Neural cell (in vitro differentiated cells): ENCODE measurements around the gene COL27A1. TPM values are rescaled to one million over a fixed set of nuclear protein-coding genes. Genes with fewer than 3 reads are reported as not detected.

ENCODE experiments used
- H2AFZ ChIP-seq: fragments of 200-600, 300-800 bp; sonication (generic), shearing (Covaris generic); 2 replicates; pipeline ENCODE4 v1.6.0; 2014; ENCODE audit warnings: low read depth, mild to moderate bottlenecking, antibody characterized with exemption, low read length, moderate library complexity
- H3F3A ChIP-seq: fragments of 200-600 bp; shearing (Covaris generic); 2 replicates; pipeline ENCODE4 v1.6.1; 2016; ENCODE audit warnings: mild to moderate bottlenecking, moderate library complexity, mixed read lengths, antibody characterized with exemption, low read length; ENCODE audit not compliant: insufficient read depth, poor library complexity, severe bottlenecking
- H3K27ac ChIP-seq: fragments of 200-600, 300-800 bp; sonication (generic), shearing (Covaris generic); 2 replicates; pipeline ENCODE4 v1.5.1; 2014; ENCODE audit warnings: mild to moderate bottlenecking, low read length, moderate library complexity
- H3K27me3 ChIP-seq: fragments of 300-800, 200-600 bp; sonication (generic), shearing (Covaris generic); 2 replicates; pipeline ENCODE4 v1.6.0; 2014; ENCODE audit warnings: mild to moderate bottlenecking, low read depth, low read length, moderate library complexity; ENCODE audit not compliant: insufficient read depth
- H3K36me3 ChIP-seq: fragments of 300-800, 200-600 bp; sonication (generic), shearing (Covaris generic); 2 replicates; pipeline ENCODE4 v1.5.1; 2014; ENCODE audit warnings: mild to moderate bottlenecking, antibody characterized with exemption, low read length, moderate library complexity; ENCODE audit not compliant: insufficient read depth
- H3K4me2 ChIP-seq: fragments of 300-800, 200-600 bp; sonication (generic), shearing (Covaris generic); 2 replicates; pipeline ENCODE4 v1.6.0; 2014; ENCODE audit warnings: mild to moderate bottlenecking, low read length
- H3K4me3 ChIP-seq: fragments of 300-800, 200-600 bp; sonication (generic), shearing (Covaris generic); 2 replicates; pipeline ENCODE4 v1.5.1; 2014; ENCODE audit warnings: mild to moderate bottlenecking, low read length, moderate library complexity
- H3K79me2 ChIP-seq: fragments of 200-600 bp; shearing (Covaris generic); replicated peaks from 2 replicates; pipeline ENCODE4 v1.6.0; 2014; ENCODE audit warnings: mild to moderate bottlenecking, low read length, moderate library complexity; ENCODE audit not compliant: insufficient read depth
- H3K9ac ChIP-seq: fragments of 300-800, 200-600 bp; sonication (generic), shearing (Covaris generic); 2 replicates; pipeline ENCODE4 v1.6.1; 2016; ENCODE audit warnings: mild to moderate bottlenecking, low read length, mixed read lengths
- H3K9me2 ChIP-seq: fragments of 200-600 bp; shearing (Covaris generic); 2 replicates; pipeline ENCODE4 v1.6.1; 2016; ENCODE audit warnings: mild to moderate bottlenecking, low read length, mixed read lengths; ENCODE audit not compliant: insufficient read depth
- H3K9me3 ChIP-seq: fragments of 200-600, 300-800 bp; sonication (generic), shearing (Covaris generic); 2 replicates; pipeline ENCODE4 v1.6.1; 2016; ENCODE audit warnings: mild to moderate bottlenecking, mixed run types, low read length, moderate library complexity, mixed read lengths
- H4K20me1 ChIP-seq: fragments of 200-600 bp; shearing (Covaris generic); 2 replicates; pipeline ENCODE4 v1.6.1; 2016; ENCODE audit warnings: mild to moderate bottlenecking, mixed run types; ENCODE audit not compliant: insufficient read depth
- EP300 ChIP-seq: fragments of 450-650 bp; conservative IDR thresholded peaks from 2 replicates; pipeline ENCODE4 v1.6.1; 2014; ENCODE audit warnings: antibody characterized with exemption, mild to moderate bottlenecking, moderate library complexity; ENCODE audit not compliant: poor library complexity, severe bottlenecking
- EZH2 ChIP-seq: fragments of 200-600, 300-800 bp; shearing (Covaris generic), sonication (generic); IDR thresholded peaks from 2 replicates; pipeline ENCODE4 v1.6.1; 2014; ENCODE audit warnings: antibody characterized with exemption, low read length, borderline replicate concordance, mild to moderate bottlenecking; ENCODE audit not compliant: insufficient read depth, poor library complexity, severe bottlenecking
- MXI1 ChIP-seq: fragments of 450-650 bp; conservative IDR thresholded peaks from 2 replicates; pipeline ENCODE4 v1.6.1; 2014; ENCODE audit warnings: antibody characterized with exemption, mild to moderate bottlenecking; ENCODE audit not compliant: poor library complexity, severe bottlenecking
- POLR2AphosphoS5 ChIP-seq: IDR thresholded peaks from 2 replicates; pipeline ENCODE4 v1.6.1; 2012
- RAD21 ChIP-seq: fragments of 450-650 bp; conservative IDR thresholded peaks from 2 replicates; pipeline ENCODE4 v1.6.1; 2014; ENCODE audit warnings: antibody characterized with exemption, mild to moderate bottlenecking, moderate library complexity
- SMC3 ChIP-seq: fragments of 450-650 bp; conservative IDR thresholded peaks from 2 replicates; pipeline ENCODE4 v1.6.1; 2014; ENCODE audit warnings: antibody characterized with exemption, mild to moderate bottlenecking, moderate library complexity; ENCODE audit not compliant: poor library complexity
- TAF1 ChIP-seq: IDR thresholded peaks from 2 replicates; pipeline ENCODE4 v1.6.1; 2012; ENCODE audit warnings: low read depth
- polyA plus RNA-seq: library from polyadenylated mRNA; depleted of rRNA; stranded (reverse); fragments of >200 nt; gene quantifications from 2 replicates; pipeline ENCODE4 v1.2.3, GENCODE V29; 2014
- TF ChIP-seq, protein P1 (sequence below): fragments of 450-650 bp; IDR thresholded peaks from 2 replicates; pipeline ENCODE4 v1.5.1; 2014; ENCODE audit warnings: antibody characterized with exemption, mild to moderate bottlenecking, moderate library complexity; ENCODE audit not compliant: poor library complexity, severe bottlenecking
- TF ChIP-seq, protein P2 (sequence below): IDR thresholded peaks from 2 replicates; pipeline ENCODE4 v1.6.1; 2012; ENCODE audit warnings: borderline replicate concordance

COL27A1 gene
- polyA plus RNA-seq, 1 donor from 2014 or later = 0.25 TPM

DNA sequence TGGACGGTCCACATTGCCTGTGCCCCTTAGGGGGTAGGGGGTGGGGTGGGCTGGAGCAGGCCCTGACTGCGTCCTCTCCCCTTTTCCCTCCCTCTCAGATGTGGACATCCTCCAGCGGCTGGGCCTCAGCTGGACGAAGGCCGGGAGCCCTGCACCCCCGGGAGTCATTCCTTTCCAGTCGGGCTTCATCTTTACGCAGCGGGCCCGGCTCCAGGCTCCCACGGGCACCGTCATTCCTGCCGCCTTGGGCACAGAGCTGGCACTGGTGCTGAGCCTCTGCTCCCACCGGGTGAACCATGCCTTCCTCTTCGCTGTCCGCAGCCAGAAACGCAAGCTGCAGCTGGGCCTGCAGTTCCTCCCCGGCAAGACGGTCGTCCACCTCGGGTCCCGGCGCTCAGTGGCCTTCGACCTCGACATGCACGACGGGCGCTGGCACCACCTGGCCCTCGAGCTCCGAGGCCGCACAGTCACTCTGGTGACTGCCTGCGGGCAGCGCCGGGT is 12.3 kb downstream of the COL27A1 start:
- Histone ChIP-seq H2AFZ (no peak overlapping the region), H3K79me2 (no peaks in the 10 kb centered on the region), H3K9me2 (no peaks in the 10 kb centered on the region), H4K20me1 (no peaks in the 10 kb centered on the region), H3F3A (no peaks in the 10 kb centered on the region), H3K36me3 (no peaks in the 10 kb centered on the region), H3K4me2 (no peak overlapping the region), H3K27ac (no peak overlapping the region), H3K9ac (no peak overlapping the region), H3K4me3 (no peak overlapping the region), H3K9me3 (no peaks in the 10 kb centered on the region), H3K27me3 (no peaks in the 10 kb centered on the region)
- TF ChIP-seq EP300 (no peak), RAD21 (no peak), TAF1 (no peak), POLR2AphosphoS5 (no peak), SMC3 (no peak), MXI1 (no peak), EZH2 (no peak)
- TF ChIP-seq, protein P1, sequence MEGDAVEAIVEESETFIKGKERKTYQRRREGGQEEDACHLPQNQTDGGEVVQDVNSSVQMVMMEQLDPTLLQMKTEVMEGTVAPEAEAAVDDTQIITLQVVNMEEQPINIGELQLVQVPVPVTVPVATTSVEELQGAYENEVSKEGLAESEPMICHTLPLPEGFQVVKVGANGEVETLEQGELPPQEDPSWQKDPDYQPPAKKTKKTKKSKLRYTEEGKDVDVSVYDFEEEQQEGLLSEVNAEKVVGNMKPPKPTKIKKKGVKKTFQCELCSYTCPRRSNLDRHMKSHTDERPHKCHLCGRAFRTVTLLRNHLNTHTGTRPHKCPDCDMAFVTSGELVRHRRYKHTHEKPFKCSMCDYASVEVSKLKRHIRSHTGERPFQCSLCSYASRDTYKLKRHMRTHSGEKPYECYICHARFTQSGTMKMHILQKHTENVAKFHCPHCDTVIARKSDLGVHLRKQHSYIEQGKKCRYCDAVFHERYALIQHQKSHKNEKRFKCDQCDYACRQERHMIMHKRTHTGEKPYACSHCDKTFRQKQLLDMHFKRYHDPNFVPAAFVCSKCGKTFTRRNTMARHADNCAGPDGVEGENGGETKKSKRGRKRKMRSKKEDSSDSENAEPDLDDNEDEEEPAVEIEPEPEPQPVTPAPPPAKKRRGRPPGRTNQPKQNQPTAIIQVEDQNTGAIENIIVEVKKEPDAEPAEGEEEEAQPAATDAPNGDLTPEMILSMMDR = no peak
- TF ChIP-seq, protein P2, sequence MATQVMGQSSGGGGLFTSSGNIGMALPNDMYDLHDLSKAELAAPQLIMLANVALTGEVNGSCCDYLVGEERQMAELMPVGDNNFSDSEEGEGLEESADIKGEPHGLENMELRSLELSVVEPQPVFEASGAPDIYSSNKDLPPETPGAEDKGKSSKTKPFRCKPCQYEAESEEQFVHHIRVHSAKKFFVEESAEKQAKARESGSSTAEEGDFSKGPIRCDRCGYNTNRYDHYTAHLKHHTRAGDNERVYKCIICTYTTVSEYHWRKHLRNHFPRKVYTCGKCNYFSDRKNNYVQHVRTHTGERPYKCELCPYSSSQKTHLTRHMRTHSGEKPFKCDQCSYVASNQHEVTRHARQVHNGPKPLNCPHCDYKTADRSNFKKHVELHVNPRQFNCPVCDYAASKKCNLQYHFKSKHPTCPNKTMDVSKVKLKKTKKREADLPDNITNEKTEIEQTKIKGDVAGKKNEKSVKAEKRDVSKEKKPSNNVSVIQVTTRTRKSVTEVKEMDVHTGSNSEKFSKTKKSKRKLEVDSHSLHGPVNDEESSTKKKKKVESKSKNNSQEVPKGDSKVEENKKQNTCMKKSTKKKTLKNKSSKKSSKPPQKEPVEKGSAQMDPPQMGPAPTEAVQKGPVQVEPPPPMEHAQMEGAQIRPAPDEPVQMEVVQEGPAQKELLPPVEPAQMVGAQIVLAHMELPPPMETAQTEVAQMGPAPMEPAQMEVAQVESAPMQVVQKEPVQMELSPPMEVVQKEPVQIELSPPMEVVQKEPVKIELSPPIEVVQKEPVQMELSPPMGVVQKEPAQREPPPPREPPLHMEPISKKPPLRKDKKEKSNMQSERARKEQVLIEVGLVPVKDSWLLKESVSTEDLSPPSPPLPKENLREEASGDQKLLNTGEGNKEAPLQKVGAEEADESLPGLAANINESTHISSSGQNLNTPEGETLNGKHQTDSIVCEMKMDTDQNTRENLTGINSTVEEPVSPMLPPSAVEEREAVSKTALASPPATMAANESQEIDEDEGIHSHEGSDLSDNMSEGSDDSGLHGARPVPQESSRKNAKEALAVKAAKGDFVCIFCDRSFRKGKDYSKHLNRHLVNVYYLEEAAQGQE = no peak

DNA sequence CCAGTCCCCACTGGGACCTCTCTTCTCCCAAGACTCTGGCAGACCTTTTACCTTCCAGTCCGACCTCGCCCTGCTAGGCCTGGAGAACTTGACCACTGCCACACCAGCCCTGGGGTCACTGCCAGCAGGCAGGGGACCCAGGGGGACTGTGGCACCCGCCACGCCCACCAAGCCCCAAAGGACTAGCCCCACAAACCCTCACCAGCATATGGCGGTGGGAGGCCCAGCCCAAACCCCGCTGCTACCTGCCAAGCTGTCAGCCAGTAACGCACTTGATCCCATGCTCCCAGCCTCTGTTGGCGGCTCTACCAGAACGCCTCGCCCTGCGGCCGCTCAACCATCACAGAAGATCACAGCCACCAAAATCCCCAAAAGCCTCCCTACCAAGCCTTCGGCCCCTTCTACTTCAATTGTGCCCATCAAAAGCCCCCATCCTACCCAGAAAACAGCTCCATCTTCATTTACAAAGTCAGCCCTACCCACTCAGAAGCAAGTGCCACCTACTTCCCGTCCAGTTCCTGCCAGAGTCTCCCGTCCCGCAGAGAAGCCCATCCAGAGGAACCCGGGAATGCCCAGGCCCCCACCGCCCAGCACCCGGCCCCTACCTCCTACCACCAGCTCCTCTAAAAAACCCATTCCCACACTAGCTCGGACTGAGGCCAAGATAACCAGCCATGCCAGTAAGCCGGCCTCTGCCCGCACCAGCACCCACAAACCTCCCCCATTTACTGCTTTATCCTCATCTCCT is 13.1 kb downstream of the COL27A1 start:
- Histone ChIP-seq H3K4me3 (no peak overlapping the region), H2AFZ (no peak overlapping the region), H3K27ac (no peak overlapping the region), H3K27me3 (no peaks in the 10 kb centered on the region), H3K9me3 (no peaks in the 10 kb centered on the region), H4K20me1 (no peaks in the 10 kb centered on the region), H3F3A (no peaks in the 10 kb centered on the region), H3K79me2 (no peaks in the 10 kb centered on the region), H3K9ac (no peak overlapping the region), H3K9me2 (no peaks in the 10 kb centered on the region), H3K4me2 (no peak overlapping the region), H3K36me3 (no peaks in the 10 kb centered on the region)
- TF ChIP-seq POLR2AphosphoS5 (no peak), TAF1 (no peak), SMC3 (no peak), RAD21 (no peak), EP300 (no peak), MXI1 (no peak), EZH2 (no peak)
